ENCODE results near the gene SH3BP2.

GRCh38 chr4:2792396-2792710, 532 bp upstream of the SH3BP2 start:
- TF ChIP-seq CTCF (IDR thresholded peaks at IDR 0.05 in 8 of 11, conservative IDR thresholded peaks at IDR 0.05 in 3 of 11) (no peak), POLR2AphosphoS5 (IDR thresholded peaks at IDR 0.05) (no peak), POLR2A (IDR thresholded peaks at IDR 0.05) (no peak)
